Measurements from ENCODE around the gene OPCML.

- no peak for TF ChIP-seq ZNF547 (CRISPR knock-in tag; IDR thresholded peaks at IDR 0.05)
- no peak for TF ChIP-seq THYN1 (CRISPR knock-in tag; IDR thresholded peaks at IDR 0.05; ENCODE audit: borderline replicate concordance, low read depth)
- no peak for TF ChIP-seq CTCF (CRISPR knock-in tag; IDR thresholded peaks at IDR 0.05)
- TF ChIP-seq SNRNP70 (IDR thresholded peaks at IDR 0.05; ENCODE audit: low read depth, low read length): no peak
- TF ChIP-seq, protein P1, sequence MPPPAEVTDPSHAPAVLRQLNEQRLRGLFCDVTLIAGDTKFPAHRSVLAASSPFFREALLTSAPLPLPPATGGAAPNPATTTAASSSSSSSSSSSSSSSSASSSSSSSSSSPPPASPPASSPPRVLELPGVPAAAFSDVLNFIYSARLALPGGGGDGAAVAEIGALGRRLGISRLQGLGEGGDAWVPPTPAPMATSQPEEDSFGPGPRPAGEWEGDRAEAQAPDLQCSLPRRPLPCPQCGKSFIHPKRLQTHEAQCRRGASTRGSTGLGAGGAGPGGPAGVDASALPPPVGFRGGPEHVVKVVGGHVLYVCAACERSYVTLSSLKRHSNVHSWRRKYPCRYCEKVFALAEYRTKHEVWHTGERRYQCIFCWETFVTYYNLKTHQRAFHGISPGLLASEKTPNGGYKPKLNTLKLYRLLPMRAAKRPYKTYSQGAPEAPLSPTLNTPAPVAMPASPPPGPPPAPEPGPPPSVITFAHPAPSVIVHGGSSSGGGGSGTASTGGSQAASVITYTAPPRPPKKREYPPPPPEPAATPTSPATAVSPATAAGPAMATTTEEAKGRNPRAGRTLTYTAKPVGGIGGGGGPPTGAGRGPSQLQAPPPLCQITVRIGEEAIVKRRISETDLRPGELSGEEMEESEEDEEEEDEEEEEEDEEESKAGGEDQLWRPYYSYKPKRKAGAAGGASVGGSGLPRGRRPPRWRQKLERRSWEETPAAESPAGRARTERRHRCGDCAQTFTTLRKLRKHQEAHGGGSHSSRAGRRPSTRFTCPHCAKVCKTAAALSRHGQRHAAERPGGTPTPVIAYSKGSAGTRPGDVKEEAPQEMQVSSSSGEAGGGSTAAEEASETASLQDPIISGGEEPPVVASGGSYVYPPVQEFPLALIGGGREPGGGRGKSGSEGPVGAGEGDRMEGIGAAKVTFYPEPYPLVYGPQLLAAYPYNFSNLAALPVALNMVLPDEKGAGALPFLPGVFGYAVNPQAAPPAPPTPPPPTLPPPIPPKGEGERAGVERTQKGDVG (CRISPR knock-in tag; IDR thresholded peaks at IDR 0.05; ENCODE audit: borderline replicate concordance): no peak
- no peak for TF ChIP-seq TGIF2 (CRISPR knock-in tag; IDR thresholded peaks at IDR 0.05)
- no peak for TF ChIP-seq SP4 (CRISPR knock-in tag; IDR thresholded peaks at IDR 0.05)
Observed at GRCh38 chr11:132365650-132366049, 1166.7 kb downstream of the OPCML start.

All from HepG2 (cell line).